ENCODE results near the gene CPAMD8. TPM values are rescaled to one million over a fixed set of nuclear protein-coding genes. Genes with fewer than 3 reads are reported as not detected.

CPAMD8 gene
- total and polyA plus RNA-seq, 9 of the 15 experiments (the other 6 are each of a cell fraction or from before 2014, with no cell fraction given), result 0.20 to 2.1 (median 1.3) TPM

GRCh38 chr19:16897029-16897855 lies 129.4 kb downstream of the CPAMD8 start (continued):
- no peak for TF ChIP-seq ETV5 (CRISPR knock-in tag; IDR thresholded peaks at IDR 0.05; ENCODE audit: low read depth)
- TF ChIP-seq ZNF253 (CRISPR knock-in tag; conservative IDR thresholded peaks at IDR 0.05), result no peak
- TF ChIP-seq BRD4 (IDR thresholded peaks at IDR 0.05), result no peak
- TF ChIP-seq ZNF224 (CRISPR knock-in tag; IDR thresholded peaks at IDR 0.05), result no peak
- no peak for TF ChIP-seq CAMTA2 (CRISPR knock-in tag; conservative IDR thresholded peaks at IDR 0.05)
- no peak for TF ChIP-seq ZC3H8 (IDR thresholded peaks at IDR 0.05)
- no peak for TF ChIP-seq ZNF644 (tag; IDR thresholded peaks at IDR 0.05; ENCODE audit: low read depth)
- TF ChIP-seq, protein P1, sequence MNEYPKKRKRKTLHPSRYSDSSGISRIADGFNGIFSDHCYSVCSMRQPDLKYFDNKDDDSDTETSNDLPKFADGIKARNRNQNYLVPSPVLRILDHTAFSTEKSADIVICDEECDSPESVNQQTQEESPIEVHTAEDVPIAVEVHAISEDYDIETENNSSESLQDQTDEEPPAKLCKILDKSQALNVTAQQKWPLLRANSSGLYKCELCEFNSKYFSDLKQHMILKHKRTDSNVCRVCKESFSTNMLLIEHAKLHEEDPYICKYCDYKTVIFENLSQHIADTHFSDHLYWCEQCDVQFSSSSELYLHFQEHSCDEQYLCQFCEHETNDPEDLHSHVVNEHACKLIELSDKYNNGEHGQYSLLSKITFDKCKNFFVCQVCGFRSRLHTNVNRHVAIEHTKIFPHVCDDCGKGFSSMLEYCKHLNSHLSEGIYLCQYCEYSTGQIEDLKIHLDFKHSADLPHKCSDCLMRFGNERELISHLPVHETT (CRISPR knock-in tag; conservative IDR thresholded peaks at IDR 0.05 in 1 of 2, IDR thresholded peaks at IDR 0.05 in 1 of 2), result no peak
- TF ChIP-seq ZNF23 (CRISPR knock-in tag; IDR thresholded peaks at IDR 0.05), result no peak
- TF ChIP-seq RBM15 (IDR thresholded peaks at IDR 0.05; ENCODE audit: insufficient read depth, low read length), result no peak
- no peak for TF ChIP-seq HSF4 (CRISPR knock-in tag; IDR thresholded peaks at IDR 0.05; ENCODE audit: borderline replicate concordance)
- no peak for TF ChIP-seq KAT2B (IDR thresholded peaks at IDR 0.05; ENCODE audit: low read depth, low read length)
- no peak for TF ChIP-seq THRA (IDR thresholded peaks at IDR 0.05)
- no peak for TF ChIP-seq TEAD4 (IDR thresholded peaks at IDR 0.05; ENCODE audit: low read length)
- peak; percentile 62; the same call in 1 of the 2 replicates for TF ChIP-seq TEAD4 (CRISPR knock-in tag; IDR thresholded peaks at IDR 0.05; ENCODE audit: borderline replicate concordance)
- no peak for TF ChIP-seq ZKSCAN8 (CRISPR knock-in tag; IDR thresholded peaks at IDR 0.05)
- TF ChIP-seq USF2 (CRISPR knock-in tag; IDR thresholded peaks at IDR 0.05), result no peak
